Glomerular endothelial cell (primary cell): ENCODE data around the gene SPATS2. TPM values are rescaled to one million over a fixed set of nuclear protein-coding genes. Genes with fewer than 3 reads are reported as not detected.

ENCODE experiments used
- DNase-seq: peaks from one replicate; pipeline ENCODE4 v3.0.0-alpha.2; 2011; ENCODE audit warnings: low read depth, low spot score; ENCODE audit errors: extremely low read depth
- total RNA-seq: library from RNA; depleted of rRNA; stranded (reverse); fragments of >200 nt; gene quantifications from 2 replicates; pipeline ENCODE4 v1.2.3, GENCODE V29; 2015

SPATS2 gene
- total RNA-seq, 1 donor from 2014 or later: 45.2 TPM

DNA sequence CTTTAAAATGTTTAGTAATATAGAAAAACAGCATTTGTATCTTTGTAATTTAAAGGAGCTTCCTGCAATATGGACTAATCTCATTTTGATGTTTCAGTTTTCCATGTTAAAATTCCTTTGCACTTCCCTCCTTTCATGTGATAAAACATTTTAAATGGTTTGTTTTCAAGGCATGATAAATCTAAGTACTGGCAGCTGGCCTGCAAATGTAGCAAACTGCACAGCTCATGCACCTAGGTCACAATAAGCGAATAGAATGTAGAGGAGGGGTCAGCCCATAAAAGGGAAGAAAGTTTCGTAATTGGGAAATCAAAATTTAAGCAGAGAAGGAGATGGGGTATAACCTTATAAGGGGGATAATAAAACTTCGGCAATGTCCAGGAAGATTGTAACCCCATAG is 91.6 kb downstream of the SPATS2 start:
- no peak for DNase-seq

- no peak for DNase-seq
These were observed 94.0 kb downstream of the SPATS2 start for GRCh38 chr12:49461221-49461620.

GRCh38 chr12:49462083-49462744 is 95.0 kb downstream of the SPATS2 start:
- DNase-seq: no peak

DNA sequence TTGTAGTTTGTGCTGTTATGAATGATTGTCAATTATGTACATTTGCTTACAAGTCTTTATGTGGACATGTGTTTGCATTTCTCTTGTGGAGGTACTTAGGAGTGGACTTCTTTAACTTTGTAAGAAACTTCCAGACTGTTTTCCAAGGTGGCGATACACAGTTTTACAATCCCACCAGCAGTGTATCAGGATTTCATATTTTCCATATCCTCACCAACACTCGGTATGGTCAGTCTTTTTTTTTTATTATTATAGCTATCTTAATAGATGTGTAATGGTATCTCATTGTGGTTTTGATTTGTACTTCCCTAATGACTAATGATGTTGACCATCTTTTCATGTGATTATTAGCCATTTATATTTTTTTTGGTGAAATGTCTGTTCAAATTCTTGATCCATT is 97.9 kb downstream of the SPATS2 start:
- no peak for DNase-seq

DNA sequence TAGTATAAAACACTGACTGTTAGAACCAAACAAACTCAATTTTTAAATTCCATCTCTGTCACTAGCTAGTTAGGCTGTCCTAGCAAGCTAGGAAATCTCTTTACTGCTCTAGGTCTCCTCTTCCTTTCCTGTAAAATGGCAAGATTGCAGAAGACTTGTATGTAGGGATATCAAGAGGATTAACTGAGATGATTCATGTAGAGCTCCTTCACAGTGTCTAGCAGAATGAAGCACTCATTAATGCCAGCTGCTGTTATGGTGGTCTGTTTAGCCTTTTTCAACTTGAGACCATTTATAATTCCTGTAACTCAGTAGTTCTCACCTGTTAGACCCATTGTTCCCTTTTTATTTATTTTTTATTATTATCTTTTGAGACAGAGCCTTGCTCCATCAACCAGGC is 103.7 kb downstream of the SPATS2 start:
- DNase-seq: no peak

DNA sequence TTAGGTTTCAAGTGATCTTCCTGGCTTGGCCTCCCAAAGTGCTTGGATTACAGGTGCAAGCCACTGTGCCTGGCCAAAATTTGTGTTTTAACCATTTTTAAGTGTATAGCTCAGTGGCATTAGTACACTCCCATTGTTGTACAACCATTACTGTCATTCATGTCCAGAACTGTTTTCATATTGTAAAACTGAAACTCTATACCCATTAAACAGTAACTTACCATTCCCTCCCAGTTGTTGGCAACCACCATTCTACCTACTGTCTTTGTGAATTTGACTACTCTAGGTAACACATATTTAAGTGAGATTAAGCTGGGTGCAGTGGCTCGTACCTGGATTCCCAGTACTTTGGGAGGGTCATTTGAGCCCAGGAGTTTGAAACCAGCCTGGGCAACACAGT is 104.3 kb downstream of the SPATS2 start:
- no peak for DNase-seq

DNA sequence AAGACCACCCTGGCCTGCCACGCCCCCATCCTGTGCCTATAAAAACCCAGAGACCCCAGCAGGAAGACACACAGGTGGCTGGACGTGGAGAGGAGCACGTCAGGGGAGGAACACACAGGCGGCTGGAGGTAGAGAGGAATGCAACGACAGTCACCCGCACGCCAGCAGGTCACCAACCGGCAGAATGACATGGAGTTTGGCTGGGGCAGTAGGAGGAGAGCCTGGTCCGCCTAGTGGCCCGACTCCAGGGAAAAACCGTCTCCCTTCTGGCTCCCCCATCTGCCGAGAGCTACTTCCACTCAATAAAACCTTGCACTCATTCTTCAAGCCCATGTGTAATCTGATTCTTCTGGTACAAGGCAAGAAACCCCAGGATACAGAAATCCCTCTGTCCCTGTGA is 108.8 kb downstream of the SPATS2 start:
- no peak for DNase-seq

DNA sequence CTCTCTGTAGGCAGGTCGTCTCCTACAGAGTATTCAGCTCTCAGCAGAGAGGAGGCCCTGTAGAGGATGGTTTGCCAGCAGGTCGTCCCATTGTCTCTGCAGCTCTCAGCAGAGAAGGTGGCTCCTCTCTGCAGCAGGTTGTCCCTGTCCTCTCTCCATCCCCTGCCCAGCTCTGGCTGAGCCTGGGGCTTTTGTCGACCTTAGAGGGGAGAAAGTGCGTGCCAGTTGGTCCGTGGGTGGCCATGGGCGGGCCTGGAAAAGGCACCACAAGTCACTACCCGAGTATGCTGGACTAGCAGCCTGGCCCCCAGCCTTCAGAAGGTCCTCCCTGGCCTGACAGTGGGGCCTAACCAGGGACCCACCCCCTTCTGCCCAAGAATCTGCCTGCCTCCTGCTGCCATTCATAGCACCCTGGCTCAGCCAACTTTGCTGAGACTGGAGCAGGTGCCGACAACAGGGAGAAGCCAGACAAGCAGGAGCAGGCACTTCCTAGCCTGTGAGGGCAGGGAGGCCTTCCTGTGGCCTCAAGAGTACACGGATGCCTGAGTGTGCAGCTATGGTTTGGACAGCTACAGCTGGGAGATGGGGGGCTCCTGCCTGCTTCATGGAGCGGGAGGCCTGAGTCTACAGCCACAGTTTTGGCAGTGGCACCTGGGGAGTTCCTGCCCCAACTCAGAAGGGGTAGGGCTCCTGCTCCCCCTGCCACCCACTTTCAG is 111.8 kb downstream of the SPATS2 start:
- no peak for DNase-seq

- DNase-seq: no peak
These were observed 115.1 kb downstream of the SPATS2 start for GRCh38 chr12:49482095-49483051.

DNA sequence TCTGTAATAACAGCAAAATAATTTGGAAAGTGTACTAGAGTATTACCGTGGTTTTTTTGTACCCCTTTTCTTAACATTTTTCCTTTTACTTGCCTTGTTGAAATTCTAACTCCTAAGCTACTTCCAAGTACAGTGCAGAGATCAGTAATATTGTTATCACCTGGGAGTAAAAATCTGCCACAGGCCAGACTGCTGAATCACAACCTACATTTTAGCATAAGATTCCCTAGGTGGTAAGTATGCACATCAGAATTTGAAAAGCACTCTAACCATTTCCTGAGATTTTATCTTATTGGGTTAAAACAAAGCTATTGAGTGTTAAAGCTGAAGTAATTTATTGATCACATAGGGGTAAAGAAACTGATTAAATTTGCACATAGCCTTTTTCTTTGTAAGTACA is 116.4 kb downstream of the SPATS2 start:
- no peak for DNase-seq

- DNase-seq: no peak
These were observed 120.3 kb downstream of the SPATS2 start for GRCh38 chr12:49487605-49488004.

DNA sequence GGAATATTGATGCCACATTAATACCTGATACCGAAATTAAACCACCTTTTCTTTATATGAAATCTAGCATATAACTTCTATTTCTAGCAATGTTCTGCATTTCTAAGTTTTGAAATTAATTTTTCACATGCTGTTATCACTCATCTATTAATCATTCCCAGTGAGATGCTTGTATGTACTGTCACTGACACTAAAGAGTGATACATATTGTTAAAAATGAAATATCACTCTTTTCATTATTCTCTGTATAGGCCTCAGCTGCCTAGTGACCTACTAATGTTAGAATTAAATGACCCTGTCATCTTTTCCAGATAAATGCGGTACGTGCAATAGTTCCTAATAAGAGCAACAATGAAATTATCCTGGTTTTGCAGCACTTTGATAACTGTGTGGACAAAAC is 121.9 kb downstream of the SPATS2 start:
- DNase-seq: no peak

- peak; percentile 95 for DNase-seq
These were observed 122.5 kb downstream of the SPATS2 start for GRCh38 chr12:49489720-49490119.

GRCh38 chr12:49491823-49492222 is 124.6 kb downstream of the SPATS2 start:
- no peak for DNase-seq

GRCh38 chr12:49493900-49494299 is 126.6 kb downstream of the SPATS2 start:
- DNase-seq: no peak

DNA sequence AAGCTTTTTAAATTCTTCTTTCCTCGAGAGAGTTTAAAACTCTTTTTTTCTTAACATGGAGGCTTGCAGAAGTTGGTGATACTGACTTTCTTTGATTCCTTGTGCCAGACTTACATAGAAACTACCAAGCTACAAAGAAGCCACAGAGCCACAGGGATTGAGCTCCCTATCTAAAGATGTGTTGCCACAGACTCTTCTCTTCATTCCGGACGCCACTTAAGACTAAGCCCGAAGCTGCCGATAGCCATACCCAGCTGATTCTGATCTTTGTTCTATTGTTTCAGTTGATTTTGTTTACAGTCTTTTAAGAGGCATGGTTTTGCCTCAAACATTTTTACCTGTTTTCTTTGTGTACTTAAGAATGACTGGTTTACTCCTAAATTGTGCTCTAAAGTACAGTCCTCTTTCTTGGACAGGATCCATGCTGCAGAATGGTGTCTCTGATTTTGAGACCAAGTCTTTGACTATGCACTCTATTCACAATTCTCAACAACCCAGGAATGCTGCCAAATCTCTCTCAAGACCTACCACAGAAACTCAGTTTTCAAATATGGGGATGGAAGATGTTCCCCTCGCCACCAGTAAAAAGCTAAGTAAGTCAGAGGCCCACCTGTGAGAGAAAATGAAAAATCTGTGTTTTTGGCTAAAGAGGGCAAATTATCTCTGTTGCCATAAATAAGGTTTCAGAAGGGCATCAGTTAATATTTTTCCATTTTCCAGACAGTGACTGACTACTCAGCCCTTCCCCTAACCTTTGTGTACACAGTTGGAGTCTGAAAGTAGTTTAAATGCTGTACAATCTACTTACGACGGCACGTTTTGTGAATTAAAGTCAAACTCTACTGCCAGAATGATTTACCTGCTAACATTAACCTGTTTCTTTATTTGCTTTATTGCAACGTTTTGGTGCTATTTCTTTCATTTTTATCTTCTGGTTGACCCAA is 129.4 kb downstream of the SPATS2 start:
- no peak for DNase-seq

DNA sequence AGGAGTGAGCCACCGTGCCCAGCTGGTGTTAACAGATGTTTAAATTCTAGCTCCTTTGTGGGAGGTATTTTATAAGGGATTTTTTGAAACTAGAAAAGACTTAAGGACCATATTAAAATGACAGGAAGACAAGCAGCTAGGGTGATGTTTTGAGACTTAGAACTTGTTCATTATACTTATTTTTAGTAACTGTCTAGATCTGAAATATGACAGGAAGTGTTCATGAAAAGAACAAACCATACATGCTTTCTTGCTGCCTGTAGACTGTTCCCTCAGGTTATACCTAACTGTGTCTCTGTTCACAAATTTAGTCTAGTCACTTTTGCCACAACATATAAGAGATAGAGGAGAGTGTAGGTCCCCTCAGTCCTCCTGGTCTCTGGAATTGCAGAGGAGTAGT is 134.6 kb downstream of the SPATS2 start:
- no peak for DNase-seq

- no peak for DNase-seq
These were observed 135.3 kb downstream of the SPATS2 start for GRCh38 chr12:49502590-49502989.

- DNase-seq: peak; percentile 96
These were observed 136.5 kb downstream of the SPATS2 start for GRCh38 chr12:49503674-49504180.

- no peak for DNase-seq
These were observed 138.4 kb downstream of the SPATS2 start for GRCh38 chr12:49505672-49506071.
